K562 (cell line): Measurements from ENCODE around the gene C16orf74. TPM values are rescaled to one million over a fixed set of nuclear protein-coding genes. Genes with fewer than 3 reads are reported as not detected.

Source experiments
- ATAC-seq: fragments of 200-7000 bp; cut with Tn5 transposase; 3 replicates; pipeline ENCODE4 v1.9.1; 2020; ENCODE audit warnings: moderate library complexity
- BruUV-seq: library from RNA; stranded (reverse); fragments of 400-500 nt; replicated peaks from 2 replicates; lab custom pipeline; 2021; lab: Mats Ljungman, UMichigan
- CTCF ChIA-PET: fragments of 300-600 bp; formaldehyde crosslinking; extraction: SDS; loops from one replicate; lab custom pipeline; 2021; ENCODE audit warnings: low intra/inter-chr PET ratio; lab: Yijun Ruan, JAX
- POLR2A ChIA-PET: fragments of 300-600, 350-650 bp; sonication (Branson Sonifier 250); formaldehyde crosslinking; extraction: SDS; loops from one replicate; lab custom pipeline; 2021; ENCODE audit warnings: antibody characterized with exemption, inconsistent platforms; lab: Yijun Ruan, JAX
- DNase-seq, 4 experiments: peaks; one replicate each; pipeline versions ENCODE4 v3.0.0 to v3.0.0-alpha.2; 2011 to 2018; ENCODE audit warnings: low spot score in 3 of 4, mixed read lengths in 3 of 4; ENCODE audit errors: extremely low read depth in 1 of 4
- FAIRE-seq: peaks from 2 replicates; lab custom pipeline; 2011; peaks lifted over from hg19 to GRCh38; lab: Jason Lieb, UNC
- H2AFZ ChIP-seq: 2 replicates; pipeline ENCODE4 v1.6.0; 2011; ENCODE audit warnings: low read depth, low read length, control low read depth, inconsistent platforms
- H3K27ac ChIP-seq: fragments of 200-600 bp; 3 replicates; pipeline ENCODE4 v1.8.0; 2011; ENCODE audit warnings: low read depth, mild to moderate bottlenecking, control low read depth, inconsistent platforms, low read length, moderate library complexity, mixed read lengths; ENCODE audit errors: extremely low read depth
- H3K27me3 ChIP-seq, 2 experiments: fragments of 300-600 bp in 1 of 2; 2 replicates in 1 of 2; 3 replicates in 1 of 2; pipeline versions ENCODE4 v1.6.0 to v1.8.0; 2011; ENCODE audit warnings: inconsistent platforms in 2 of 2, low read length in 2 of 2, mild to moderate bottlenecking in 1 of 2, mixed read lengths in 1 of 2, moderate library complexity in 1 of 2; ENCODE audit not compliant: control insufficient read depth in 2 of 2, insufficient read depth in 2 of 2
- H3K36me3 ChIP-seq: fragments of 300-600 bp; 3 replicates; pipeline ENCODE4 v1.8.0; 2011; ENCODE audit warnings: mild to moderate bottlenecking, low read length, inconsistent platforms; ENCODE audit not compliant: control insufficient read depth, insufficient read depth
- H3K4me1 ChIP-seq, 2 experiments: fragments of 200-600 bp in 1 of 2; replicated peaks in 1 of 2; 2 replicates in 1 of 2; 3 replicates in 1 of 2; pipeline versions ENCODE4 v1.5.1 to v1.8.0; 2011; ENCODE audit warnings: inconsistent platforms in 2 of 2, low read length in 2 of 2, mild to moderate bottlenecking in 1 of 2, mixed read lengths in 1 of 2, moderate library complexity in 1 of 2; ENCODE audit not compliant: control insufficient read depth in 2 of 2, insufficient read depth in 2 of 2
- H3K4me2 ChIP-seq: 2 replicates; pipeline ENCODE4 v1.6.1; 2011; ENCODE audit warnings: low read length, control low read depth, inconsistent platforms, mixed read lengths; ENCODE audit not compliant: insufficient read depth
- H3K4me3 ChIP-seq: fragments of 200-600 bp; sonication (generic), shearing (Covaris generic); 2 replicates; pipeline ENCODE4 v1.5.1; 2016; ENCODE audit warnings: control low read depth, inconsistent platforms
- H3K79me2 ChIP-seq: fragments of 200-600 bp; 3 replicates; pipeline ENCODE4 v1.8.0; 2011; ENCODE audit warnings: low read length, inconsistent platforms; ENCODE audit not compliant: control insufficient read depth, insufficient read depth
- H3K9ac ChIP-seq, 2 experiments: 2 replicates each; pipeline versions ENCODE4 v1.6.0 to v1.6.1; 2011; ENCODE audit warnings: low read depth in 2 of 2, low read length in 2 of 2, control low read depth in 1 of 2, inconsistent platforms in 1 of 2, mild to moderate bottlenecking in 1 of 2, mixed read lengths in 1 of 2; ENCODE audit not compliant: insufficient read depth in 1 of 2
- H3K9me1 ChIP-seq: one replicate; pipeline ENCODE4 v1.6.0; 2011; ENCODE audit warnings: inconsistent platforms, mild to moderate bottlenecking, low read length, moderate library complexity; ENCODE audit not compliant: control insufficient read depth, insufficient read depth
- H3K9me3 ChIP-seq: replicated peaks from 2 replicates; pipeline ENCODE4 v1.5.1; 2011; ENCODE audit warnings: low read depth, low read length, inconsistent platforms; ENCODE audit not compliant: control insufficient read depth, insufficient read depth
- H4K20me1 ChIP-seq: replicated peaks from 2 replicates; pipeline ENCODE4 v1.6.1; 2011; ENCODE audit warnings: low read length, inconsistent platforms, mixed read lengths; ENCODE audit not compliant: control insufficient read depth, insufficient read depth
- CBFA2T3 ChIP-seq: fragments of 450-650 bp; IDR thresholded peaks from 2 replicates; pipeline ENCODE4 v1.6.1; 2017
- FUS ChIP-seq: fragments of 200-400 bp; formaldehyde crosslinking; optimal IDR thresholded peaks from 2 replicates; pipeline ENCODE3; 2017; ENCODE audit warnings: low read depth, low read length
- MCM3 ChIP-seq: fragments of 450-650 bp; IDR thresholded peaks from 2 replicates; pipeline ENCODE4 v1.6.1; 2016
- POLR2A ChIP-seq: fragments of 450-650 bp; conservative IDR thresholded peaks from 2 replicates; pipeline ENCODE4 v1.6.1; 2016
- POLR2AphosphoS2 ChIP-seq: IDR thresholded peaks from 2 replicates; pipeline ENCODE4 v1.6.1; 2012; ENCODE audit warnings: low read length, improper control_type of control experiment
- POLR2AphosphoS5 ChIP-seq: IDR thresholded peaks from 2 replicates; pipeline ENCODE4 v1.6.1; 2011; ENCODE audit warnings: mild to moderate bottlenecking, low read depth, low read length, moderate library complexity; ENCODE audit not compliant: control insufficient read depth, insufficient read depth
- POLR2B ChIP-seq: fragments of 450-650 bp; IDR thresholded peaks from 2 replicates; pipeline ENCODE4 v1.6.1; 2018; ENCODE audit warnings: low read depth; ENCODE audit not compliant: partially characterized antibody
- POLR2G ChIP-seq: fragments of 200-400 bp; formaldehyde crosslinking; IDR thresholded peaks from 2 replicates; pipeline ENCODE4 v1.6.1; 2017; ENCODE audit warnings: low read depth, mild to moderate bottlenecking, antibody characterized with exemption, low read length, moderate library complexity
- RBFOX2 ChIP-seq: fragments of 200-400 bp; formaldehyde crosslinking; IDR thresholded peaks from 2 replicates; pipeline ENCODE4 v1.6.1; 2017; ENCODE audit warnings: low read depth, mild to moderate bottlenecking, low read length, moderate library complexity
- RBM22 ChIP-seq: fragments of 200-400 bp; formaldehyde crosslinking; IDR thresholded peaks from 2 replicates; pipeline ENCODE4 v1.6.1; 2018; ENCODE audit warnings: low read length, low read depth; ENCODE audit not compliant: poor library complexity, severe bottlenecking
- SIN3A ChIP-seq, 2 experiments: fragments of 150-350 bp in 1 of 2; IDR thresholded peaks; 2 replicates each; pipeline ENCODE4 v1.6.1; 2011 to 2016; ENCODE audit warnings: borderline replicate concordance in 2 of 2, low read depth in 2 of 2, low read length in 2 of 2, mild to moderate bottlenecking in 2 of 2, moderate library complexity in 2 of 2; ENCODE audit not compliant: control insufficient read depth in 1 of 2
- SUPT5H ChIP-seq: fragments of 450-650 bp; IDR thresholded peaks from 2 replicates; pipeline ENCODE4 v1.6.1; 2016
- ZC3H4 ChIP-seq: sonication (generic); formaldehyde crosslinking; IDR thresholded peaks from 2 replicates; pipeline ENCODE4 v1.9.0; 2021; ENCODE audit warnings: missing genetic modification reagents, borderline replicate concordance
- ZNF121 ChIP-seq: sonication (generic); formaldehyde crosslinking; conservative IDR thresholded peaks from 2 replicates; pipeline ENCODE4 v1.8.0; 2022; ENCODE audit warnings: missing genetic modification reagents
- ZNF444 ChIP-seq: fragments of 250-450 bp; sonication (Bioruptor Pico); IDR thresholded peaks from 2 replicates; pipeline ENCODE4 v1.4.0; 2020; ENCODE audit warnings: mild to moderate bottlenecking, moderate library complexity
- WGBS: fragments of 100-300 bp; shearing (Covaris generic); methylation state at CpG from one replicate; pipeline ENCODE4 v1.1.6; 2016; ENCODE audit warnings: low coverage, mixed read lengths; ENCODE audit not compliant: insufficient coverage; ENCODE audit errors: missing lambda C conversion rate; 5-methylcytosine and 5-hydroxymethylcytosine counted together
- in situ Hi-C: fragments of 300-500 bp; cut with MboI; formaldehyde crosslinking; loops from 4 replicates; pipeline ENCODE4 v1.15.0; 2018; ENCODE audit warnings: inconsistent platforms, mixed read lengths
- intact Hi-C: fragments of 100-400 bp; cut with micrococcal nuclease; formaldehyde crosslinking; loops from 2 replicates; pipeline ENCODE4 v1.14.2; 2022
- polyA plus RNA-seq, 8 experiments: library from polyadenylated mRNA; depleted of rRNA in 4 of 8; stranded (reverse) in 5 of 8; unstranded in 3 of 8; fragments of >200 nt; fragmentation: Nextera tagmentation in 2 of 8; fragmentation: Illumina TruSeq in 1 of 8; extraction: Ambion mirVana in 2 of 8; extraction: Trizol in 1 of 8; gene quantifications; 2 replicates each; pipeline versions ENCODE4 v1.2.1 to v1.2.3, GENCODE V29; 2011 to 2014; ENCODE audit warnings: inconsistent platforms in 1 of 8, missing spikeins in 1 of 8
- total RNA-seq, 7 experiments: library from RNA; depleted of rRNA in 6 of 7; stranded (reverse); fragments of >200 nt in 6 of 7; fragmentation: Illumina TruSeq in 2 of 7; extraction: Trizol in 2 of 7; gene quantifications; 2 replicates each; pipeline versions ENCODE4 v1.2.1 to v1.2.3, GENCODE V29; 2011 to 2021; ENCODE audit warnings: low replicate concordance in 1 of 7
- TF ChIP-seq, protein P1 (sequence below): fragments of 200-400 bp; formaldehyde crosslinking; IDR thresholded peaks from 2 replicates; pipeline ENCODE4 v1.6.1; 2017; ENCODE audit warnings: mild to moderate bottlenecking, low read depth, low read length, moderate library complexity
- TF ChIP-seq, protein P2 (sequence below): fragments of 250-450 bp; sonication (Bioruptor Pico); IDR thresholded peaks from 2 replicates; pipeline ENCODE4 v1.9.0; 2021; ENCODE audit warnings: mild to moderate bottlenecking, inconsistent platforms

Gene C16orf74
- total and polyA plus RNA-seq, 9 of the 15 experiments (the other 6 are each of a cell fraction or from before 2014, with no cell fraction given) = not detected

GRCh38 chr16:85673529-85674417 is 77.1 kb downstream of the C16orf74 start:
- Histone ChIP-seq H3K4me3 (no peak overlapping the region), H3K9me1 (no peaks in the 10 kb centered on the region), H3K36me3 (peaks cover 97% of the 10 kb centered on the region), H4K20me1 (peaks cover 33% of the 10 kb centered on the region), H3K79me2 (peaks cover 8% of the 10 kb centered on the region; the same call in 1 of the 3 replicates), H3K4me2 (no peak overlapping the region), H2AFZ (no peak overlapping the region), H3K27ac (peak overlapping the region; percentile 5; the same call in 1 of the 3 replicates), H3K9ac (peak overlapping the region in 1 of 2 experiments; percentile 28; a peak in 1 of 4 replicates), H3K27me3 (no peaks in the 10 kb centered on the region), H3K9me3 (no peaks in the 10 kb centered on the region), H3K4me1 (peaks cover 0 to 4% of the 10 kb centered on the region in 2 experiments; a peak in 3 of 5 replicates)
- peak; percentile 95 for TF ChIP-seq RBM22
- TF ChIP-seq POLR2G = peak; percentile 73
- no peak for TF ChIP-seq ZNF121
- no peak for TF ChIP-seq FUS
- no peak for TF ChIP-seq POLR2AphosphoS2
- TF ChIP-seq MCM3 = no peak
- TF ChIP-seq, protein P1, sequence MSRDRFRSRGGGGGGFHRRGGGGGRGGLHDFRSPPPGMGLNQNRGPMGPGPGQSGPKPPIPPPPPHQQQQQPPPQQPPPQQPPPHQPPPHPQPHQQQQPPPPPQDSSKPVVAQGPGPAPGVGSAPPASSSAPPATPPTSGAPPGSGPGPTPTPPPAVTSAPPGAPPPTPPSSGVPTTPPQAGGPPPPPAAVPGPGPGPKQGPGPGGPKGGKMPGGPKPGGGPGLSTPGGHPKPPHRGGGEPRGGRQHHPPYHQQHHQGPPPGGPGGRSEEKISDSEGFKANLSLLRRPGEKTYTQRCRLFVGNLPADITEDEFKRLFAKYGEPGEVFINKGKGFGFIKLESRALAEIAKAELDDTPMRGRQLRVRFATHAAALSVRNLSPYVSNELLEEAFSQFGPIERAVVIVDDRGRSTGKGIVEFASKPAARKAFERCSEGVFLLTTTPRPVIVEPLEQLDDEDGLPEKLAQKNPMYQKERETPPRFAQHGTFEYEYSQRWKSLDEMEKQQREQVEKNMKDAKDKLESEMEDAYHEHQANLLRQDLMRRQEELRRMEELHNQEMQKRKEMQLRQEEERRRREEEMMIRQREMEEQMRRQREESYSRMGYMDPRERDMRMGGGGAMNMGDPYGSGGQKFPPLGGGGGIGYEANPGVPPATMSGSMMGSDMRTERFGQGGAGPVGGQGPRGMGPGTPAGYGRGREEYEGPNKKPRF = no peak
- TF ChIP-seq ZC3H4 (CRISPR knock-in tag) = no peak
- TF ChIP-seq, protein P2, sequence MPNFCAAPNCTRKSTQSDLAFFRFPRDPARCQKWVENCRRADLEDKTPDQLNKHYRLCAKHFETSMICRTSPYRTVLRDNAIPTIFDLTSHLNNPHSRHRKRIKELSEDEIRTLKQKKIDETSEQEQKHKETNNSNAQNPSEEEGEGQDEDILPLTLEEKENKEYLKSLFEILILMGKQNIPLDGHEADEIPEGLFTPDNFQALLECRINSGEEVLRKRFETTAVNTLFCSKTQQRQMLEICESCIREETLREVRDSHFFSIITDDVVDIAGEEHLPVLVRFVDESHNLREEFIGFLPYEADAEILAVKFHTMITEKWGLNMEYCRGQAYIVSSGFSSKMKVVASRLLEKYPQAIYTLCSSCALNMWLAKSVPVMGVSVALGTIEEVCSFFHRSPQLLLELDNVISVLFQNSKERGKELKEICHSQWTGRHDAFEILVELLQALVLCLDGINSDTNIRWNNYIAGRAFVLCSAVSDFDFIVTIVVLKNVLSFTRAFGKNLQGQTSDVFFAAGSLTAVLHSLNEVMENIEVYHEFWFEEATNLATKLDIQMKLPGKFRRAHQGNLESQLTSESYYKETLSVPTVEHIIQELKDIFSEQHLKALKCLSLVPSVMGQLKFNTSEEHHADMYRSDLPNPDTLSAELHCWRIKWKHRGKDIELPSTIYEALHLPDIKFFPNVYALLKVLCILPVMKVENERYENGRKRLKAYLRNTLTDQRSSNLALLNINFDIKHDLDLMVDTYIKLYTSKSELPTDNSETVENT (CRISPR knock-in tag) = 0 out of 2 replicates have a peak, but pooled peaks have one; percentile 51
- TF ChIP-seq POLR2A = peak; percentile 55
- peak; percentile 39; the same call in 1 of the 2 replicates for TF ChIP-seq RBFOX2
- 0 out of 2 replicates have a peak, but pooled peaks have one; percentile 28 for TF ChIP-seq SUPT5H
- TF ChIP-seq POLR2AphosphoS5 = peak; percentile 43
- 0 out of 2 replicates have a peak, but pooled peaks have one; percentile 25 for TF ChIP-seq CBFA2T3
- peak; percentile 26 for TF ChIP-seq POLR2B
- TF ChIP-seq SIN3A (IDR thresholded peaks at IDR 0.05; ENCODE audit: borderline replicate concordance in 2 of 2, control insufficient read depth in 1 of 2, low read depth in 2 of 2, low read length in 2 of 2) = peak in 1 of 2 experiments; percentile 4; a peak in 1 of 4 replicates
- TF ChIP-seq ZNF444 (CRISPR knock-in tag) = no peak
- peak; percentile 4; the same call in 1 of the 3 replicates for ATAC-seq
- intact Hi-C loops = loop anchor here (2.0 kb wide), 1 partner anchor 45 kb away; no protein-coding TSS in a partner anchor
- DNase-seq = no peak
- WGBS = 72% methylated on average over 18 of the region's 19 CpGs
- in situ Hi-C loops = no loop called here
- FAIRE-seq = no peak
- ChIA-PET POLR2A (interaction anchor here (0.5 to 2.8 kb wide), 11 partner anchors 10 to 602 kb away, joined by 3 to 18 read pairs (median 4); partner anchors contain the start of gene GINS2), CTCF (interaction anchor here (4.0 kb wide), 1 partner anchor 45 kb away, joined by 35 read pairs; no protein-coding TSS in a partner anchor)
- no TSS peak for BruUV-seq
